ENCODE data around the gene DUSP14. TPM values are rescaled to one million over a fixed set of nuclear protein-coding genes. Genes with fewer than 3 reads are reported as not detected.
A peak's percentile ranks its signal among the peaks of the same experiment; 100 is the strongest.

Gene DUSP14
- total and polyA plus RNA-seq, 9 of the 15 experiments (the other 6 are each of a cell fraction or from before 2014, with no cell fraction given) = 20.2 to 74.0 (median 31.8) TPM

DNA sequence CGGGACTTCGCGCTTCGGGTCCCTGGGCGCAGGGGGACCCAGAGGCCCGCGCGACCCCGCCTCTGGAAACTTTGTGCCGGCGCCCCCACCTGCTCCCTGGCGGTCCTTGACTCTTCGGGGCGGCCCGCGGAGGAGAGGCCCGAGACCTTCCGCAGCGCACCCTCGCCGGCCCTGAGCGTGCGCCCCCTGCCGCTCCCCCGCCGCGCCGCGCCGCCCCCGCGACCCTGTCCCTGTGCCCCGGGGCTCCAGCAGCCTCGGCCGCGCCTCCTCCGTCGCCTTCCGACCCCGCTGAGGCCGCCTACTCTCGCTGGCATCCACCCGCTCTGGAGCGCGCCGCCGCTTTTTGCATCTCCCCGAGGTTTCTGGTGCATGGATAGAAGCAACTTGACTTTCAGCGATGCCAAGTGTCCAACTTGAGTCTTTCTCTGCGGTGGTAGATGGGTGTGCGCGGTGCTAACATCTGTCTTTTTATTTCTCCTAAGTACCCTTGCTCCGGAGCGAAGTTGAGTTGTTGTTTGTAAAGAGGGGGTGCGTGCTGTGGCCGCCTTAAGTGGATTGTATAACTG lies 414 bp downstream of the DUSP14 start (continued):
- TF ChIP-seq, protein P1, sequence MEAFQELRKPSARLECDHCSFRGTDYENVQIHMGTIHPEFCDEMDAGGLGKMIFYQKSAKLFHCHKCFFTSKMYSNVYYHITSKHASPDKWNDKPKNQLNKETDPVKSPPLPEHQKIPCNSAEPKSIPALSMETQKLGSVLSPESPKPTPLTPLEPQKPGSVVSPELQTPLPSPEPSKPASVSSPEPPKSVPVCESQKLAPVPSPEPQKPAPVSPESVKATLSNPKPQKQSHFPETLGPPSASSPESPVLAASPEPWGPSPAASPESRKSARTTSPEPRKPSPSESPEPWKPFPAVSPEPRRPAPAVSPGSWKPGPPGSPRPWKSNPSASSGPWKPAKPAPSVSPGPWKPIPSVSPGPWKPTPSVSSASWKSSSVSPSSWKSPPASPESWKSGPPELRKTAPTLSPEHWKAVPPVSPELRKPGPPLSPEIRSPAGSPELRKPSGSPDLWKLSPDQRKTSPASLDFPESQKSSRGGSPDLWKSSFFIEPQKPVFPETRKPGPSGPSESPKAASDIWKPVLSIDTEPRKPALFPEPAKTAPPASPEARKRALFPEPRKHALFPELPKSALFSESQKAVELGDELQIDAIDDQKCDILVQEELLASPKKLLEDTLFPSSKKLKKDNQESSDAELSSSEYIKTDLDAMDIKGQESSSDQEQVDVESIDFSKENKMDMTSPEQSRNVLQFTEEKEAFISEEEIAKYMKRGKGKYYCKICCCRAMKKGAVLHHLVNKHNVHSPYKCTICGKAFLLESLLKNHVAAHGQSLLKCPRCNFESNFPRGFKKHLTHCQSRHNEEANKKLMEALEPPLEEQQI (IDR thresholded peaks at IDR 0.05) = no peak
- TF ChIP-seq EGR1 (conservative IDR thresholded peaks at IDR 0.05) (peak; percentile 80), ZNF583 (CRISPR knock-in tag; IDR thresholded peaks at IDR 0.05) (no peak), MAZ (CRISPR knock-in tag; conservative IDR thresholded peaks at IDR 0.05 in 1 of 2, IDR thresholded peaks at IDR 0.05 in 1 of 2) (0 out of 4 replicates have a peak, but pooled peaks of 1 of the 2 experiments have one; percentile 26), POLR3A (IDR thresholded peaks at IDR 0.05; ENCODE audit: borderline replicate concordance, extremely low read depth, insufficient read depth, insufficient read length) (no peak), PHF8 (IDR thresholded peaks at IDR 0.05; ENCODE audit: borderline replicate concordance, low read length) (peak; percentile 10; the same call in 1 of the 2 replicates), ZNF551 (CRISPR knock-in tag; IDR thresholded peaks at IDR 0.05) (no peak), ATF2 (CRISPR knock-in tag; IDR thresholded peaks at IDR 0.05) (0 out of 2 replicates have a peak, but pooled peaks have one; percentile 38), LCOR (CRISPR knock-in tag; IDR thresholded peaks at IDR 0.05) (no peak), ZNF589 (CRISPR knock-in tag; IDR thresholded peaks at IDR 0.05; ENCODE audit: low read depth) (0 out of 2 replicates have a peak, but pooled peaks have one; percentile 7)
- TF ChIP-seq, protein P2, sequence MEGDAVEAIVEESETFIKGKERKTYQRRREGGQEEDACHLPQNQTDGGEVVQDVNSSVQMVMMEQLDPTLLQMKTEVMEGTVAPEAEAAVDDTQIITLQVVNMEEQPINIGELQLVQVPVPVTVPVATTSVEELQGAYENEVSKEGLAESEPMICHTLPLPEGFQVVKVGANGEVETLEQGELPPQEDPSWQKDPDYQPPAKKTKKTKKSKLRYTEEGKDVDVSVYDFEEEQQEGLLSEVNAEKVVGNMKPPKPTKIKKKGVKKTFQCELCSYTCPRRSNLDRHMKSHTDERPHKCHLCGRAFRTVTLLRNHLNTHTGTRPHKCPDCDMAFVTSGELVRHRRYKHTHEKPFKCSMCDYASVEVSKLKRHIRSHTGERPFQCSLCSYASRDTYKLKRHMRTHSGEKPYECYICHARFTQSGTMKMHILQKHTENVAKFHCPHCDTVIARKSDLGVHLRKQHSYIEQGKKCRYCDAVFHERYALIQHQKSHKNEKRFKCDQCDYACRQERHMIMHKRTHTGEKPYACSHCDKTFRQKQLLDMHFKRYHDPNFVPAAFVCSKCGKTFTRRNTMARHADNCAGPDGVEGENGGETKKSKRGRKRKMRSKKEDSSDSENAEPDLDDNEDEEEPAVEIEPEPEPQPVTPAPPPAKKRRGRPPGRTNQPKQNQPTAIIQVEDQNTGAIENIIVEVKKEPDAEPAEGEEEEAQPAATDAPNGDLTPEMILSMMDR (IDR thresholded peaks at IDR 0.05 in 2 of 3, conservative IDR thresholded peaks at IDR 0.05 in 1 of 3; ENCODE audit: insufficient read depth in 2 of 3, low read depth in 1 of 3, low read length in 3 of 3) = peak; percentile 13 to 62 (median 36); a peak in 4 of 6 replicates
